GM11168 (cell line): ENCODE measurements around the gene FABP1.

Experiments
- in situ Hi-C: fragments of 300-500 bp; cut with MboI; formaldehyde crosslinking; loops from one replicate; pipeline ENCODE4 v1.12.0; 2022; ENCODE audit warnings: low sequenced_read_pairs; ENCODE audit not compliant: unreplicated experiment

The FABP1 gene

DNA sequence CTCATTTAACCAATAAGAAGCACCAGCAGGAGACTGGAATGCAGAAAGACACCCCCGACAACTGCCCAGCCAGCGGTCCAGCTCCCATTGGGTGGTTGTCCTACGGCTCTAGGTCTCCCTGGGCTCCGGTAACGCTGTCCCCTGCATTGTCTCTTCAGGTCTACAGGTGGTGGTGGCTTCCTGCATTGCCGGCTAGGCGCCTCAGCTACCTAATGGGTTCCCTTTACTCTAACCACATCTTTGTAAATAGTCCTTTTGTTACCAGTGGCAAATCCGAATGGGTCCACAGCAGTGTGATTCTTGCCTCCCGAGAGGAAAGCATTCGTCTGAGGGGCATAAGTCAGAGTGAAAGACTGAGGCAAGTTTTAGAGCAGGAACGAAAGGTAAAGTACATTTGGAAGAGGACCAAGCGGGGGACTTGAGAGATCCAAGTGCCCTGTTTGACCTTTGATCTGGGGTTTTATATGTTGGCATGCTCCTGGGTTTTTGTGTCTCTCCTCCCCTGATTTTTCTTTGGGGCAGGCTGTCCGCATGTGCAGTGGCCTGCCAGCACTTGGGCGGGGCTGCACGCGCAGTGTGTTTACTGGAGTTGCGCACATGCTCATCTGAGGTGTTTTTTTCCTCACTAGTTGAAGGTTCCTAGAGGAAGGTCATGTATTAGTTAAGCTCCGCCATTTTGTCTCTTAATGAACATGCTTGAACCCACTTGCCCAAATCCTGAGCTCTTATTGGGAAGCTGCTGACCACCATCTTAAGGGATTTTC lies 11.0 kb downstream of the FABP1 start:
- in situ Hi-C loops = no loop called here

DNA sequence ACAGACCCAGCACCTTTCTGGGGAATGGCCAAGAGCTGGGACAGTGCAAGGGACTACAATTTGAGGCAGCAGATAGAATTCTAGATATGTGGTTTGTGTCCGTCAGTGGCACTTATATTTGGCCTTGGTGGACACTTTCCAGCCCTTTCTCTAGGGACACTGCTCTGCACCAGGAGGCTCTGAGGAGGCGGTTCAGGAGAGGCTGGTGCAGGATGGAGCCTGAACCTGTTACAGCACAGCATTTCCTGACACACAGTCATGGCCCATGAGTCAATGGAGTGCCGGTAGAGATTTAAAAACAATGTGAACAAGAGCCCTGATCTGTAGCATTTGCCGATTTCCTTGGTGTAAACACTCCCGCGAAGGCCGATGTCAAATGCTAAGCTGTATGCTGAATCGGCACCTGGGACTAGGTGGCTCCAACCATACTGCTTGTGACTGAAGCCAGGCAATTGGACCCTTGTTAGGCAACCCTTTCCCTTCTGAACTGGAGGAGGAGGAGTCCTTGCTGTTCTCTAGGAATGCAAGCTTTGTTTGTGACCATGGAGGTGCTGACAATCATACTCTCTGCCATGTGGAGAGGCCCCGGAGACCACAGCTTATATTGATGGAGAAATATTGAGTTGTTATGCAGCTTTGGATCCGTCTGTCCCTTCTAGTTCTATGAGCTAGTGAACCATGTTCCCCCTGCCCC lies 11.9 kb downstream of the FABP1 start:
- in situ Hi-C loops = no loop called here

DNA sequence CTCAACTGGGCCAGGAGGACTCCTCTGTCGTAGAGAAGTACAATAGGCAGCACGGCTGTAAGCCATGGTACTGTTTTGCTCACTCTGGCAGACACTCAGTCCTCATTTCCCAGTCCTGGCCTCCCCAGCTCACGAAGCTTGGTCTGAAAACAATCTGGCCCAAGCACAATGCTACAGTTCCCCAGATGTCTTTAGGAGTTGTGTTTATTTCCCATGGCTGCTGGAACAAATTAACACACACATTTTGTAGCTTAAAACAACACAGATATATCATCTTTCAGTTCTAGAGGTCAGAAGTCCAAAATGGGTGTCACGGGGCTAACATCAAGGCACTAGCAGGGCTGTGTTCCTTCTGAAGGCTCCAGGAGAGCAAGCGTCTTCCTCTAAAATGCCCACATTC lies 13.0 kb downstream of the FABP1 start:
- in situ Hi-C loops = no loop called here

DNA sequence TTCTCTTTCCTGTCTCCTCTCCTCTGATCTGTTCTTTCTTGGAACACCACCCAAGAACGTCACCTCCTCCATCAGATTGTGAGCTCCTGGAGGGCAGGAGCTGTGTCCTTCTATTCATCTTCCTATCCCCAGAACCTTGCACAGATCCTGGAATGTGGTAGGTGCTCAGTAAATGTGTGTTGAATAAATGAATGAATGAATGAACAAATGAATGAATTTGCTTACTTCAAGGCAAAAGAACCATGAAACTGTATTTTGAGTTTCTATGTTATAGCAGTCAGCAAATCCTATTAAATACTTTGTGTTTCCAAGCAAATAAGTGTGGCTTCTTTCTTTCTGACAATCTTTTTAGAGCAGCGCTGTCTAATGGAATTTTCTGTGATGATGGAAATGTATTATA lies 14.8 kb downstream of the FABP1 start:
- in situ Hi-C loops = no loop called here

DNA sequence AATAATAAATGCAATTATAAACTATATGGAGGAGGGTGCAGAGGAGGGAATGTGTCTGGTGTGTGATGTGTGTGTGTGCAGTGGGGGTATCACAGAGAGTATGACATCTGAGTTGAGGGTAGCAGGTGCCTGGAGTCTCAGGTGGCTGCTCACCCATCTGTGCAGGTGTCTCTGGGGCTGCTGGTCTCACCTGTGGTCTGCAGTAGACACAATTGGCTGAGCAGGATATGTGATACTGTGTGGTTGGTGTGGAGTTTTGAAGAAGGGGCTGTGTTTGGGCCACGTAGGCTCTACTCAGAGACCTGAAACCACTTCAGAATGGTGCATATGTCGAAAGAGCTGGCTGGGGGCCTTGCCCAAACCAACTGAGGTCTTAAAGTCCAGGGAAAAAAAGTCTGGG lies 17.0 kb downstream of the FABP1 start:
- in situ Hi-C loops = no loop called here

DNA sequence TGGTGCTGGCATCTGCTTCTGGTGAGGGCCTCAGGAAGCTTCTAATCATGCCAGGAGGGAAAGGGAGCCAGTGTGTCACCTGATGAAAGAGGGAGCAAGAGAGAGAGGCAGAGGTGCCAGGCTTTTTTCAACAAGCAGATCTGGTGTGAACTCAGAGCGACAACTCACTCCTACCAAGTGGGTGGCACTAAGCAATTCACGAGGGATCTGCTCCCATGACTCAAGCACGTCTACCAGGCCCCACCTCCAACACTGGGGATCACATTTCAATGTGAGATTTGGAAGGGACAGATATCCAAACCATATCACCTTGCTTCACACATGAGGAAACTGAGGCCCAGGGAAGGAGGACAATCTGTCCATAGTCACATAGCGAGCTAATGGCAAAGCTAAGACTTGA lies 19.1 kb downstream of the FABP1 start:
- in situ Hi-C loops = no loop called here

DNA sequence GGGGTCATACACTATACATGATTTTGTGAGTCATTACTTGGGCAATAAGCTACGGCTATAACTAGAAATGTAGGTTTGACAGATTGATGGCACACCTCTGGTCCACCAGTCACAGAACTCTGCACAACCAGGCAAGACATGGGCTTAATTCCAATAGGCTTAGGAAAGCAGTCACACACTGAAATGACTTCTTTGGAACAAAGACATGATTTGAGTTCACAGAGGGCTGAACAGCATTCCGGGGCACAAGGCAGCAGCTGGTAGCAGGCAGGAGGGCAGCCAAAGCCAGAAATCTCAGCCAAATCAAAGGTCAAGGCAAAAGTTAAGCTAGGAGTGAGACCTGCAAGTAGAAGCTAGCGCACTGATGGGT lies 27.4 kb downstream of the FABP1 start:
- in situ Hi-C loops = no loop called here

DNA sequence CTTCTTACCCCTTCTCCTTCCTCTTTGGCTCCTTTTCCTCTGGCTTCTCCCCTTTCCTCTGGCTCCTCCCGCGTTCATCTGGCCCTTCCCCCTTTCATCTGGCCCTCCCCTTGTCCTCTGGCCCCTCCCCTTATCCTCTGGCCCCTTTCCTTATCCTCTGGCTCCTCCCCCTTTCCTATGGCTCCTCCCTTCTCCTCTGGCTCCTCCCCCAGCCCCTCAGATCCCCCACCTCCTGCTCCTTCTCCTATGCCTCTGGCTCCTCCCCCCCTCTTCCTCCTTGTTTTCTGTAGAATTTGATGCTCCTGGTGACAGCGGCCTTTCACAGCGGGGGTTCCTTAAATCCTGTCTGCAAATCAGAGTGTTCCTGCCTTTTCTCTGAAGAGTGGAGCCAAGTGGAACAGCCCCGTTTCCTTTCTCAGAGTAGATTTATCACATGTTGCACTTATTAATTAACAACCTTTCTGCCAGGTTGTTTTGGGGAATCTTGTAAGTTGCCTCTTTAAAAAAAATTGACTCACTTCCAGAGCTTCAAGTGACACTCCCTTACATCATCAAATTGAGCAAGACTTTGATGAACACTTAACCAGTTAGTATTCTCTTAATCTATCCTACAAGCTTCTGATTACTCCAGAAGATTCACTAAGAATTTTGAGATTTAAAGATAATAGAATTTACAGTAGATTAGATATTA lies 27.9 kb downstream of the FABP1 start:
- in situ Hi-C loops = no loop called here

DNA sequence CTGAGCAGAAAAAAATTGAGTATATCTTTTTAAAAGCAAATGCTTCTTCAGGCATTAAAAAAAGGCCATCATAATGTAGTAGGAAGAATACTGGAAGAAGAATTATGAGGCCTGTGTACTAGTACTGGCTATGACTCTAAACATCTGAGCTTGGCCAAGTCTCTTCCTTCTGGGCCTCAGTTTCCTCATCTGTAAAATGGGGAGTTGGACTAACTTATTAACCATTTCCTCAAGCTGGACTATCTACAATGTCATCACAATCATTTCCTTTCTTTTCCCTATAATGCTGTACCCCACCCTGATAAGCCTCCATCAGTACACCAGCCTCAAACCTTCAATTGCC lies 29.3 kb downstream of the FABP1 start:
- in situ Hi-C loops = no loop called here

DNA sequence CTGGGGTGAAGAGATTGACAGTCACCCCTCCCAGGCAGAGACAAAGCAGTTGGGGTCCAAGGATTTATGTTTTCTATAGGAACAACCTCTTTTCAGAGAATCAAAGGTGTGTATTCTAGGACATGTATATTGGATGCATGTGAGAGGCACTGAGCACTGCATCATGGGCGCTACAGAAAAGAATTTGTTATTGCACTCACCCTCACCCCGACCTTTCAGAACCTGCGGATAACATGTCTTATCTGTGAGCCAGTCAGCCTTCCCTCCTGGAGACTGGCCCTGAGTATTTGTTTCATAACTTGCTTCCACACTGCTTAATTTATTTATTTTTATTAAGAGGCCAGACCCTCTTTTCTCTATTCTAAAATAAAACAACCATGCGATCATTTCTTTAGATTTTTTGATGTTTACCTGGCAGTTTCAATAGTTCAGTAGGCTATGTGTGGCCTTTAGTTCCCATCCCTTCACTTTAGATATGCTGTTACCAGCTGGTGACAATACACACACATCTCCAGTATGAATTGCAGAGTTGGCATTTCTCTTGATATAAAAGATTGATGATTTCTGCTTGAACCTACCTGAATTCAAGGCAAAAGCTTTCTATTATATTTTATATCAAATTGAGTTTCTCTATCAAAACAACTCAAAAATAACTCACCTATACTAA lies 29.8 kb downstream of the FABP1 start:
- in situ Hi-C loops = no loop called here

DNA sequence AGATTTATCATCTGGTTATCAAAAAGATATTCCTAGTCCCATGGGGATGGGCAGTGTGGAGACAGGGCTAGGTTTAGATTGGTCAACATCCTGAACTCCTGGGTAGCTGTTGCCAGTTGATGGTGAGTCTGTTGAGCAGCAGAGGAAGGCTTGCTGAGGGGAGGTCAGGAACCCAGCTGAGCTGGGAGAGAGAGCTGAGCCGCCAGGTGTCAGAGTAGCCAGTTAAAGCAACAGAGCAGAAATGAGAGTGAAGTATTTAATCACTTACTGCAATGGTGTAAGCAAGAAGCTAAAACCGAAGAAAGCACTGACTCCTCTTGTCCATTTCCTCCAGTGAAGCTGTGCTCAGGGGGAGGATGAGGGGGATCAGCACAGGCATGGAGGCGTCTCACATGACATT lies 30.7 kb downstream of the FABP1 start:
- in situ Hi-C loops = no loop called here

DNA sequence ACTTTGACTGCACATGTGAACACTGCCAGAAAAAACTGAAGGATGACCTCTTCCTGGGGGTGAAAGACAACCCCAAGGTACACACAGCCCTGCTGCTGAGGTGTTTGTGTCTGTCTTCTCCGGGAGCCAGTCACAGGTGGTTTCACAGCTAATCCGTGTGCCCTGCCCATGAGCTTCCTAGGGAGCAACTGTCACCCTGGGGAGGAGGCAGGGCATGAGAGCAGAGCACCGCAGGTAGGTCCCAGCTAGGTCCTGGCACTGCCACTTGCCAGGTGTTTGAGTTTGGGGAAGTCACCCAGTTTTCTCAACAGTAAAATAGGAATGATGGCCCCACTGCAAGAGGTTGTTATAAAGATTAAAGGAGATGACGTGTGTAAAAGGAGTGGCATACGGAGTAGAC lies 31.2 kb downstream of the FABP1 start:
- in situ Hi-C loops = no loop called here

DNA sequence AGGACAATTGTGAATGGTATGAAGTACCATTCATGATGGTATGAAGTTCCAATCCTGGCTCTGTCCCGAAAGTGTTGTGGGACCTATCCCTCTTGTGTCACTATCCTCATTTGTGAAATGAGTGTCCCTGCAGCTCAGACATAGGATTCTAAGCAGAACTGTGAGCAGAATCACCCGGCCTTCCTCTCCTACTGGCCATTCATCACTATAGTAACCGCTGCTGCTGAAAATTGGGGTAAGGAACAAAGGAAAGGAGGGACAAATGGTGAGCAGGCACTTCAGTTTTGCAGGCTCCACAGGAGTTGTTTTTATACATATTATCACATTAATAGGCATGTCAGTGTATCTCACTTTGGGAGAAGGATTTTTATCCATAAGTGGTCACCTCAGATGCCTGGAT lies 32.8 kb downstream of the FABP1 start:
- in situ Hi-C loops = no loop called here

DNA sequence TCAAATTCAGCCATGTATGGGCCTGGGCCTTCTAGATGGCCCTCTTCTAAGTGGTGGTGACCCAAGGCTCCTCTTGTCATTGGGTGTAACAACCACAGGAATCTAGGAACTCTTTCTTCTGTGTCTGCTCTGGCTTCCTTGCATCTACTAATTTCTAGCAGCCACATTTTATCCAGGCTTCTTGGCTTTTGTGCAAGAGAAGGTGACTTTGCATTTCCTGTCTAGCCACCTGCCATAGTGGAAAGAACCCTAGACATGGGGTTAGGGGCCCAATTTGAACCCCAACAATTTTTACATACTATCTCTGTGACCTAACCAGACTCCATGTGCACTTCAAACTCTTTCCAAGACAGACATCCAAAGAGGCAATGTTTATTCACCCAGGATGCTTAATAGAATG lies 35.1 kb downstream of the FABP1 start:
- in situ Hi-C loops = no loop called here

DNA sequence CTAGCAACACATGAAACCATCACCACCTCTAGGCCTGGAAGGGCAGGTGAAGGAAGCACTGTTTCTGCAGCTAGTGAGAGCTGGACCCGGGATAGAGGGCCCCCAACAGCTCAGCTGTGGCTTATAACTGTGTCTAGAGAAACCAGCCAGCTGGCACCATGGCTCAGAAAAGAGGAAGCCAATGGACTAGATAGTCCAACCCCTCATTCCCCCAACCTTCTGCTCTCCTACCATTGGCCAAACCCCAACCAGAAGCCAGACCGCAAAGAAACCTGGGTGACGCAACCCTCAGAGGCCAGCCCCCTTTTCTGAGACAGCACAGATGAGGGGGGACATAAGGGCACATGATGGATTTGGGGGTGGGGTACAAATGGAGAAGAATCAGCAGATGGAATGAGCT lies 35.9 kb downstream of the FABP1 start:
- in situ Hi-C loops = no loop called here

DNA sequence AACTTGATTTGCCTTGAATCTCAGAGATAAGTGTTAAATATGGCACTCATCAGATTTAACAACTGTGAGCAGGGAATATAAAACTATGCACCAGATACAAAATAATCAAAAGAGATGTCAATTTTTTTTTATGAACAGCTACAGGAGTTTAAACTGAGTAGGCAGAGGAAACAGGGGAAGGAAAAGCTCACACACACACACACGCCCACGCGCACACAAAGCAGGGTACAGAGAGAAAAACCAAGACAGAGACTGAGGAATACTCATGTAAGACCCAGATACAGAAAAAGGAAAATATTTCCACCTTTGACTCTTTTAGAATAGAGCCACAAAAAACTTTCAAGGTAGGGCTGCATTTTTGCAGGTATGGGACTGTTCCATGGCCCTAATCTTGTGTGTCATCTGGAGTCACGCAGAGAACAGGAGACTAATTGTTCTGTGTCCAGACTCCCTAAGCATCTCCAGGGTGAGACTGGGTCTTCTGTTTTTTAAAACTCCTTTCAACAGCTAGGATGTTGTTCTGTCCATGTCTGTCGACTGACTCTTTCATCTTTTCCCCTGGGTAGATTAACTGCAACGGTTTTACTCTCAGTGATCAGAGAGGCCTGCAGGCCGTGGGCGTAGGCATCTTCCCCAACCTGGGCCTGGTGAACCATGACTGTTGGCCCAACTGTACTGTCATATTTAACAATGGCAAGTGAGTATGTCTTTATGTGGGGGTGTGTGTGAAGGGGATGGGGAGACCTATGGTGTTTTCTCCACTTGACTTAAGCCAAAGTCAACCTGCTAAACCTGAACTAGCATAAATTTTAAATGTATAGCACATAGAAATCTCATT lies 37.2 kb downstream of the FABP1 start:
- in situ Hi-C loops = no loop called here

DNA sequence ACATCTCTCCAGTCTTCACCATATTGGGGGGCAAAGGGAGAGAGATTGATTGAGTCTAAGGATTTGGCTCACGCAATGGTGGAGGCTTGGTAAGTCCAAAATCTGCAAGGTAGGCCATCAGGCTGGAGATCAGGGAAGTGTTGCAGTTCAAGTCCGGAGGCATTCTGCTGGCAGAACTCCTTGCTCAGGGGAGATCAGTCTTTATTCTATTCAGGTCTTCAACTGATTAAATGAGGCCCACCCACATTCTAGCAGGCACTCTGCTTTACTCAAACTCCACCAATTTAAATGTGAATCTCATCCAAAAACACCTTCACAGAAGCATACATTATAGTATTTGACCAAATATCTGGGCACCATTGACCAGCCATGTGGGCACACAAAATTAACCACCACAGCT lies 38.9 kb downstream of the FABP1 start:
- in situ Hi-C loops = no loop called here

DNA sequence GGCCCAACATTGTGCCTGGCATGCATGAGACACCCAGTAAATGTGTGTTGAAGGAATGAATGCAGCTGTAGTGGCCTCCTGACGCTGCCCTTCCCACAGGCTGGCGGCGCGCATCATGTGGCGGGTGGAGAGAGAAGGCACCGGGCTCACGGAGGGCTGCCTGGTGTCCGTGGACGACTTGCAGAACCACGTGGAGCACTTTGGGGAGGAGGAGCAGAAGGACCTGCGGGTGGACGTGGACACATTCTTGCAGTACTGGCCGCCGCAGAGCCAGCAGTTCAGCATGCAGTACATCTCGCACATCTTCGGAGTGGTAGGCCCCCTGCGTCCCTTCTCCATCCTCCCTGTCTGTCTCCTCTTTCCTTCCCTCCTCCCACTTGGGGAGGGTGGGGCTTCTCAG lies 40.1 kb downstream of the FABP1 start:
- in situ Hi-C loops = no loop called here

DNA sequence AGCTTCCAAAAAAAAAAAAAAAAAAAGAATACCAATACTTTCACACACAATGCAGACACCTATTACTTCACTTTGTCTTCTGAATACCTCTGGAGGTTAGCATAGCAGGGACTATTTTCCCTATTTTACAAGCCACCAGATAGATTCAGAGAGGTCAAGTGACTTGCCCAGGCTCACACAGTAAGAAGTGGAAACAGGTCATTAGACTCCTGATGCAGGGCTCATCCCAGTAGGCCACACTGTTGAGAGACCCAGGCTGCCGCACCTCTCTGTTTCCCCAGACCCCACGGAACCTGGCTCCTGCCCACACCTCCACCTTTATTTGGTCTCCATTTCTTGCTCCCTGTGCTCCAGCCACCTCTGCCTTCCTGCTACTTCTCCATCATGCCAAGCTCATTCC lies 40.8 kb downstream of the FABP1 start:
- in situ Hi-C loops = no loop called here

DNA sequence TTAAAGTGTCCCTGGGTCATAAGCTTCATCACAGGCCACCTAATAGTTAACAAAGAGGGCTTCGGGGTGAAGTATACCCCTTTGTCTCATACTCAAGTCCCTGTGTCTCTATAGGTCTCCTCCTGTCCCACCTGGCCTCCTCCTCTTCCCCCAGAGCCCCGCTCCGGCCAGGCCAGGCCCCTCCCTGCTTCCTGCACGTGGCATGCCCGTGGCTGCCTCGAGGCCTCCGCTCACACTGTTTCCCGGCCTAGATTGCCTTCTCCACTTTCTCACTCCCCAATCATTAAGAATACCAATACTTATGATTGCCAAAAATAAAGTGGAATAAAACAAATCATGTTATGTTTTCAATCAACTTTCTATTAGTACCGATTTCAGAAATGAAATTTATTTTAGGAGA lies 41.5 kb downstream of the FABP1 start:
- in situ Hi-C loops = no loop called here
